Measurements from ENCODE around the gene RPS6KA5.

RPS6KA5 gene

GRCh38 chr14:90900476-90901083, 159.9 kb downstream of the RPS6KA5 start:
- DNase-seq (ENCODE audit: low spot score), result no peak
- TF ChIP-seq CTCF (conservative IDR thresholded peaks at IDR 0.05; ENCODE audit: low read depth), result peak; percentile 21; the same call in 1 of the 2 replicates
- ChIA-PET POLR2A (ENCODE audit: low non-redundant PET) (no interaction called here), CTCF (interaction anchor here (0.6 kb wide), 2 partner anchors 273 to 600 kb away, joined by 3 to 5 read pairs; no protein-coding TSS in a partner anchor)
- H3K27ac ChIP-seq, result no peak overlapping the region

GRCh38 chr14:90897022-90897421, 163.4 kb downstream of the RPS6KA5 start:
- no peak for TF ChIP-seq CTCF (conservative IDR thresholded peaks at IDR 0.05; ENCODE audit: low read depth)
- no peak overlapping the region for H3K27ac ChIP-seq
- POLR2A ChIA-PET (ENCODE audit: low non-redundant PET), result no interaction called here
- CTCF ChIA-PET, result interaction anchor here (0.5 to 1.4 kb wide), 2 partner anchors 57 to 278 kb away, joined by 3 read pairs; no protein-coding TSS in a partner anchor
- no peak for DNase-seq (ENCODE audit: low spot score)

GRCh38 chr14:90894241-90894640, 166.2 kb downstream of the RPS6KA5 start:
- DNase-seq (ENCODE audit: low spot score), result no peak
- ChIA-PET POLR2A (ENCODE audit: low non-redundant PET) (no interaction called here), CTCF (interaction anchor here (0.7 to 0.8 kb wide), 2 partner anchors 9 to 279 kb away, joined by 3 read pairs; no protein-coding TSS in a partner anchor)
- TF ChIP-seq CTCF (conservative IDR thresholded peaks at IDR 0.05; ENCODE audit: low read depth), result no peak
- no peak overlapping the region for H3K27ac ChIP-seq

- no peak for TF ChIP-seq CTCF (conservative IDR thresholded peaks at IDR 0.05; ENCODE audit: low read depth)
- CTCF ChIA-PET, result interaction anchor here (0.6 to 0.7 kb wide), 2 partner anchors 280 to 294 kb away, joined by 3 read pairs; no protein-coding TSS in a partner anchor
- DNase-seq (ENCODE audit: low spot score), result no peak
- H3K27ac ChIP-seq, result no peak overlapping the region
- POLR2A ChIA-PET (ENCODE audit: low non-redundant PET), result no interaction called here
Measured at GRCh38 chr14:90893510-90893909, 166.9 kb downstream of the RPS6KA5 start.

GRCh38 chr14:90892970-90893369, 167.5 kb downstream of the RPS6KA5 start:
- TF ChIP-seq CTCF (conservative IDR thresholded peaks at IDR 0.05; ENCODE audit: low read depth), result no peak
- CTCF ChIA-PET, result interaction anchor here (0.8 kb wide), 1 partner anchor 8 kb away, joined by 3 read pairs; no protein-coding TSS in a partner anchor
- POLR2A ChIA-PET (ENCODE audit: low non-redundant PET), result no interaction called here
- DNase-seq (ENCODE audit: low spot score), result no peak
- H3K27ac ChIP-seq, result no peak overlapping the region

GRCh38 chr14:90891326-90891725, 169.1 kb downstream of the RPS6KA5 start:
- ChIA-PET CTCF (interaction anchor here (0.8 kb wide), 1 partner anchor 10 kb away, joined by 3 read pairs; no protein-coding TSS in a partner anchor), POLR2A (ENCODE audit: low non-redundant PET) (no interaction called here)
- no peak overlapping the region for H3K27ac ChIP-seq
- no peak for TF ChIP-seq CTCF (conservative IDR thresholded peaks at IDR 0.05; ENCODE audit: low read depth)
- no peak for DNase-seq (ENCODE audit: low spot score)
